ENCODE results near the gene ADAMTS13. TPM values are rescaled to one million over a fixed set of nuclear protein-coding genes. Genes with fewer than 3 reads are reported as not detected.
A peak's percentile ranks its signal among the peaks of the same experiment; 100 is the strongest.

ADAMTS13 gene
- total RNA-seq, 2 experiments from 2014 or later: 1.4 to 2.5 TPM

GRCh38 chr9:133394687-133395271, 27.4 kb upstream of the ADAMTS13 start:
- no peak for DNase-seq
- Mint-ChIP-seq H3K27ac (no peak overlapping the region), H3K36me3 (ENCODE audit: low read depth) (no peaks in the 10 kb centered on the region), H3K4me1 (ENCODE audit: low read depth) (no peaks in the 10 kb centered on the region), H3K4me3 (no peak overlapping the region), H3K27me3 (ENCODE audit: low read depth) (no peaks in the 10 kb centered on the region), H3K9me3 (ENCODE audit: insufficient read depth) (no peaks in the 10 kb centered on the region)
- no peak for ATAC-seq
- POLR2A ChIA-PET: interaction anchor here (1.5 kb wide), 1 partner anchor 24 kb away, joined by 4 read pairs; no protein-coding TSS in a partner anchor
- CTCF ChIA-PET: interaction anchor here (0.9 to 2.0 kb wide), 2 partner anchors 11 to 18 kb away, joined by 3 to 5 read pairs; no protein-coding TSS in a partner anchor

DNA sequence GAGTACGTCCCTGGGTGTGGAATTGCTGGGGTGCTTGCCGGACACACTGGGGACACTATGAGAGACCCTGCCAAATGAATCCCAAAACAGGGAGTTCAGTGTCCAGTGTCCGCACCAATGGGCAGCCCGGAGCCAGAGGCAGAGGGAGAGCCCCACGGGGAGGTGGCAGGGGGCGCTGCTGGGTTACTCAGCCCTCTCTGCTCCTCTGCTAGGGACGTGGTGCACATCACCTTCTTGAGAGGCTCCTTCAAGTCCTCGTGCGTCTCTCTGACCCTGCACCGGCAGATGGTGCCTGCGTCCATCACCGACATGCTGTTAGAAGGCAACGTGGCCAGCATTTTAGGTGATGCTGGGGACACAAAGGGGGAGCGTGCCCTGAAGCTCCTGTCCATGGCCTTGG, 25.2 kb upstream of the ADAMTS13 start:
- DNase-seq (no peak), ATAC-seq (no peak)
- POLR2A ChIA-PET: interaction anchor here (0.7 kb wide), 1 partner anchor 112 kb away, joined by 3 read pairs; no protein-coding TSS in a partner anchor
- peaks cover 2% of the 10 kb centered on the region for H3K4me1 Mint-ChIP-seq (ENCODE audit: low read depth)
- H3K4me3 Mint-ChIP-seq: no peak overlapping the region
- no peak overlapping the region for H3K27ac Mint-ChIP-seq
- H3K27me3 Mint-ChIP-seq (ENCODE audit: low read depth): no peaks in the 10 kb centered on the region
- CTCF ChIA-PET: interaction anchor here (1.3 kb wide), 1 partner anchor 20 kb away, joined by 5 read pairs; the partner anchor contains the start of gene STKLD1
- H3K9me3 Mint-ChIP-seq (ENCODE audit: insufficient read depth): no peaks in the 10 kb centered on the region
- H3K36me3 Mint-ChIP-seq (ENCODE audit: low read depth): peaks cover 2% of the 10 kb centered on the region

- no peak overlapping the region for H3K27ac Mint-ChIP-seq
- ATAC-seq (no peak), DNase-seq (no peak)
- no peaks in the 10 kb centered on the region for H3K9me3 Mint-ChIP-seq (ENCODE audit: insufficient read depth)
- no peaks in the 10 kb centered on the region for H3K27me3 Mint-ChIP-seq (ENCODE audit: low read depth)
- H3K36me3 Mint-ChIP-seq (ENCODE audit: low read depth): peaks cover 2% of the 10 kb centered on the region
- POLR2A ChIA-PET: no interaction called here
- CTCF ChIA-PET: interaction anchor here (1.3 kb wide), 1 partner anchor 21 kb away, joined by 5 read pairs; the partner anchor contains the start of gene STKLD1
- H3K4me1 Mint-ChIP-seq (ENCODE audit: low read depth): peaks cover 5% of the 10 kb centered on the region
- H3K4me3 Mint-ChIP-seq: no peak overlapping the region
Measured at GRCh38 chr9:133397370-133397769, 24.8 kb upstream of the ADAMTS13 start.

DNA sequence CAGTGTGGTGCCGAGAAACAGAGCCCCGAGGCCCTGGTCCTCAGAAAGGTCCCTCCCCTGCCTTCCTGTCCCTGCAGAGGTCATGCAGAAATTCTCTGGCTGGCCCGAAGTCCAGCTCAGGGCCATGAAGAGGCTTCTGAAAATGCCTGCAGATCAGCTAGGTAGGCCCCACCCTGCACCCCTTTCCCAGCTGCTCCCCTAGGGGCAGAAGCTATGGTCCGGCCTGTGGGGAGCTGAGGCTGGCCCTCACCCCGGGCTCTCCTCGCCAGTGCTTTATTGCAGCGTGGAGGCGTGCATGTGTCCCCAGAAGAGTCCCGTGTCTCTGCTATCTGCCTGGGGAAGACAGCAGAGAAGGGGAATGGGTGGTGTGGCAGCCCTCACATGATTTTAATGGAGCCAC, 24.3 kb upstream of the ADAMTS13 start:
- no peak overlapping the region for H3K4me3 Mint-ChIP-seq
- peaks cover 5% of the 10 kb centered on the region for H3K4me1 Mint-ChIP-seq (ENCODE audit: low read depth)
- ATAC-seq (no peak), DNase-seq (no peak)
- ChIA-PET POLR2A (no interaction called here), CTCF (no interaction called here)
- no peaks in the 10 kb centered on the region for H3K9me3 Mint-ChIP-seq (ENCODE audit: insufficient read depth)
- peaks cover 2% of the 10 kb centered on the region for H3K36me3 Mint-ChIP-seq (ENCODE audit: low read depth)
- H3K27me3 Mint-ChIP-seq (ENCODE audit: low read depth): no peaks in the 10 kb centered on the region
- H3K27ac Mint-ChIP-seq: no peak overlapping the region

GRCh38 chr9:133400292-133400691, 21.9 kb upstream of the ADAMTS13 start:
- H3K27me3 Mint-ChIP-seq (ENCODE audit: low read depth): no peaks in the 10 kb centered on the region
- no peak for ATAC-seq
- H3K4me3 Mint-ChIP-seq: no peak overlapping the region
- H3K27ac Mint-ChIP-seq: no peak overlapping the region
- POLR2A ChIA-PET: no interaction called here
- H3K9me3 Mint-ChIP-seq (ENCODE audit: insufficient read depth): no peaks in the 10 kb centered on the region
- H3K36me3 Mint-ChIP-seq (ENCODE audit: low read depth): peaks cover 3% of the 10 kb centered on the region
- CTCF ChIA-PET: interaction anchor here (0.9 kb wide), 1 partner anchor 17 kb away, joined by 3 read pairs; the partner anchor contains the start of gene REXO4
- H3K4me1 Mint-ChIP-seq (ENCODE audit: low read depth): peaks cover 5% of the 10 kb centered on the region
- no peak for DNase-seq

- DNase-seq: no peak
- Mint-ChIP-seq H3K27me3 (ENCODE audit: low read depth) (no peaks in the 10 kb centered on the region), H3K27ac (no peak overlapping the region), H3K4me3 (no peak overlapping the region), H3K9me3 (ENCODE audit: insufficient read depth) (no peaks in the 10 kb centered on the region), H3K36me3 (ENCODE audit: low read depth) (peaks cover 15% of the 10 kb centered on the region), H3K4me1 (ENCODE audit: low read depth) (peaks cover 5% of the 10 kb centered on the region)
- POLR2A ChIA-PET: no interaction called here
- CTCF ChIA-PET: no interaction called here
- ATAC-seq: no peak
Measured at GRCh38 chr9:133401588-133401987, 20.6 kb upstream of the ADAMTS13 start.

- Mint-ChIP-seq H3K27ac (peak overlapping the region; percentile 25), H3K4me1 (ENCODE audit: low read depth) (peaks cover 12% of the 10 kb centered on the region), H3K4me3 (no peak overlapping the region), H3K9me3 (ENCODE audit: insufficient read depth) (no peaks in the 10 kb centered on the region), H3K36me3 (ENCODE audit: low read depth) (peaks cover 23% of the 10 kb centered on the region), H3K27me3 (ENCODE audit: low read depth) (no peaks in the 10 kb centered on the region)
- CTCF ChIA-PET: interaction anchor here (1.6 kb wide), 1 partner anchor 19 kb away, joined by 7 read pairs; no protein-coding TSS in a partner anchor
- DNase-seq (no peak), ATAC-seq (no peak)
- POLR2A ChIA-PET: interaction anchor here (1.3 kb wide), 1 partner anchor 28 kb away, joined by 6 read pairs; no protein-coding TSS in a partner anchor
Measured at GRCh38 chr9:133402689-133403088, 19.5 kb upstream of the ADAMTS13 start.

DNA sequence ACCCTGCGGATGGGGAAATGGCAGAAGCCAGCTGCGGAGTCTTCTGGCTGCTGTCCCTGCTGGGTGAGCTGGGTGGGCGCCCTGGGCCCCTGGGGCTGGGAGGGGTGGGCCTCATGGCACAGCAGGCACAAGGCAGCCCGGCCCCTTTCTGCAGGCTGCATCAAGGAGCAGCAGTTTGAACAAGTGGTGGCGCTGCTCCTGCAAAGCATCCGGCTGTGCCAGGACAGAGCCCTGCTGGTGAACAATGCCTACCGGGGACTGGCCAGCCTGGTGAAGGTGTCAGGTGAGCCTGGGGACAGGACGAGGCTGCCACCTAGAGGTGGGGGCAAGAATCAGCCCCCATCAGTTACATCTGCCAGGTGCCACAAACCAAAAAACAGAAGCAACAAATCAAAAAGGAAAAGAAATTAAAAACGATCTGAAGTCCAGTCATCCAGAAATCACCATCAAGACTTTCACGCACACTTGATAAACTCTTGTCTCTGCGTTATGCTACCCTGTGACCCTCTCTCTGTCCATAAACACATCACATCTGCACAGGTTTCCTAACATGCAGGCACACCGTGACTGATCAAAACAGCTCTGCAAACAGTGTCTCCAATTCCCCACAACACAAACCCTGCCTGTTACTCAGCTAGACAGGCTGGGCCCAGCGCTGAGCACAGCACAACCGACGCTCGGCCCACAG, 18.3 kb upstream of the ADAMTS13 start:
- peak; percentile 57 for ATAC-seq

GRCh38 chr9:133404454-133405002, 17.6 kb upstream of the ADAMTS13 start:
- Mint-ChIP-seq H3K27ac (no peak overlapping the region), H3K4me1 (ENCODE audit: low read depth) (peaks cover 12% of the 10 kb centered on the region), H3K27me3 (ENCODE audit: low read depth) (no peaks in the 10 kb centered on the region), H3K4me3 (no peak overlapping the region), H3K9me3 (ENCODE audit: insufficient read depth) (no peaks in the 10 kb centered on the region), H3K36me3 (ENCODE audit: low read depth) (peaks cover 28% of the 10 kb centered on the region)
- ChIA-PET POLR2A (no interaction called here), CTCF (interaction anchor here (1.0 to 1.8 kb wide), 6 partner anchors 33 to 218 kb away, joined by 3 to 6 read pairs (median 4); partner anchors contain the start of genes SURF1 and SURF2)
- DNase-seq (no peak), ATAC-seq (no peak)

More for the DNA sequence above, 18.3 kb upstream of the ADAMTS13 start:
- Mint-ChIP-seq H3K4me1 (ENCODE audit: low read depth) (peaks cover 12% of the 10 kb centered on the region), H3K36me3 (ENCODE audit: low read depth) (peaks cover 27% of the 10 kb centered on the region), H3K27ac (peak overlapping the region; percentile 34), H3K4me3 (no peak overlapping the region), H3K9me3 (ENCODE audit: insufficient read depth) (no peaks in the 10 kb centered on the region), H3K27me3 (ENCODE audit: low read depth) (no peaks in the 10 kb centered on the region)
- POLR2A ChIA-PET: no interaction called here
- DNase-seq: peak; percentile 72
- CTCF ChIA-PET: interaction anchor here (1.0 to 1.8 kb wide), 8 partner anchors 20 to 218 kb away, joined by 3 to 7 read pairs (median 4); partner anchors contain the start of genes SURF1 and SURF2

- no peak for ATAC-seq
- Mint-ChIP-seq H3K4me1 (ENCODE audit: low read depth) (peaks cover 12% of the 10 kb centered on the region), H3K36me3 (ENCODE audit: low read depth) (peaks cover 38% of the 10 kb centered on the region), H3K9me3 (ENCODE audit: insufficient read depth) (no peaks in the 10 kb centered on the region), H3K27me3 (ENCODE audit: low read depth) (no peaks in the 10 kb centered on the region), H3K27ac (no peak overlapping the region), H3K4me3 (no peak overlapping the region)
- ChIA-PET POLR2A (no interaction called here), CTCF (interaction anchor here (0.6 to 1.8 kb wide), 9 partner anchors 10 to 321 kb away, joined by 3 to 9 read pairs (median 4); partner anchors contain the start of gene RPL7A)
- DNase-seq: no peak
Measured at GRCh38 chr9:133405508-133406438, 16.4 kb upstream of the ADAMTS13 start.

All from activated CD8-positive, alpha-beta T cell treated with anti-CD3 and anti-CD28 coated beads, Interleukin-2, amount 10 ng/mL, durations not matched to agents 7 days and 5 days (primary cell).